NCI-H510A (cell line): ENCODE measurements around the gene NACA.
"Not testable (repeated sequence)": the region's sequence is repeated elsewhere in the genome, so short reads cannot be mapped to it uniquely, and the experiment has no call there.

ENCODE experiments used
- DNase-seq: peaks from one replicate; lab custom pipeline; 2025; lab: John Stamatoyannopoulos, UW

Gene NACA

DNA sequence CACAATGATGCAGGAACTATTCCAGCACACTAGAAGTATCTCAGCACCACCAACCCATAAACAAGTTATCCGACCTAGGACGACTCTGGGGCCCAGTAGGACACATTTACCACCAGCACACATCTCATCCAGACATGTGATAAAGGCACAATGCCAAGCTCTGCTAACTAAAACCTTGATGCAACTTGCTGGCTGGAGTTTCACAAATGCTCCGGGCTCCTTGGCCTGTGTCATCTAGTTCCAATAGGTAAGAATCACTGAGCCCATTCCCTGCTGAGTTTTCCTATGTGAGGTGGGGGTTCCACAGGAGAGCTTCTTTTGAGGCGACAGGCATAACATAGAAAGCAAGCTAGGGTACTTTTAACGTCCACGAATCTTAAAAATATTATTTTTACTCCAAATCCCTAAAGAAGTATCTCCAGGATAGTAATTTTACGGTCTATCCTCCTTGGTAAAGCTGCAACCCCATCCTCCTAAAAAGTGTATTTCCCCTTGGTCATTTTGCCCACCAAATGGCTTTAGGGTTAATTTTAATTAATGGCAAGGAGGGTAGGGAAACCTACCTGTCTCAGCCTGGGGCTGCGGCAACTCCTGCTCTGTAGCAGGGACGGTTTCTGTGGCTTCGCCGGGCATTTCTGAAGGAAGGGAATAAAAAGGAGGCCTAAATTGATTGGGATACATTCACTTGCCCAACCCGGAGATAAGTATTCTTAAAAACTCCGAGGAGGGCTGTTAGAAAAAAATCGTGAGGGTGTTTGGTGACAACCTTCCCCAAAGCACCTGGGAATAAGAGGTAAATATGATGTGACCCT is 1.0 kb downstream of the NACA start:
- no peak for DNase-seq

DNA sequence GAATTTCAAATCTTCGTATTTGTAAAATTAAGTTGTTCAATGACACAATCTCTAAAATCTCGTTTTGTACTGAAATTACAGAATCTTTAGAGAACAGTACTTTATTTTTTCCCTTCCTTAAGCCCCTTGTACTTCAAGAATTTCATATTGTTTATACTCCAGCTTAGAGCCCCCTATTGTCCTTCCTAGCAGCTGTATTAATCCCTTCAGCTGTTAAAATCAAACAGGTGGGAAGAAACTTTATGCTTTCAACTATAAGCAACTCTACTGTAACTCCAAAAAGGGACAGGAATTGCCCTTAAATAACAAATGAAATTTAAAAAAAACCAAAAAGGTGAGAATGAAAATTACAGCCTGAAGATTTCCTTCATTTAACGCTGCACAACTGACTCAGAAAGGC is 1.7 kb downstream of the NACA start:
- no peak for DNase-seq

DNA sequence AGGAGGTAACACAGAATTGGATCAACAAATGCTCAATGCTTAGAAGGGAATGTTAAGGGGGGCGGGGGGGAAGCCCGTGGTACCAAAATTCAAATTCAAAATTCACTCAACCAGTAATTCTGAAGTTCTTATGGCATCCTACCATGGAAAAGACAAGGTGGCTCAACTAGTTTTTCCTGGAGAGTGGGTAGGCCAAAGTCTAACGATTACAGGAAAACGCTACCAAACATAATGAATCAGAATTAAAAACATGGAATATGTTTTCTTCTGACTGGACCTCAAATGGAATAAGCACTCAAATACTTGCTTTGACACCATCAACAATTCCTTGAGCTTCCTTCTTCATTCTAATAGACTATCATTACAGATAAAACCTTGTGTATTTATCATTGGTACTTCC is 2.3 kb downstream of the NACA start:
- no peak for DNase-seq

DNA sequence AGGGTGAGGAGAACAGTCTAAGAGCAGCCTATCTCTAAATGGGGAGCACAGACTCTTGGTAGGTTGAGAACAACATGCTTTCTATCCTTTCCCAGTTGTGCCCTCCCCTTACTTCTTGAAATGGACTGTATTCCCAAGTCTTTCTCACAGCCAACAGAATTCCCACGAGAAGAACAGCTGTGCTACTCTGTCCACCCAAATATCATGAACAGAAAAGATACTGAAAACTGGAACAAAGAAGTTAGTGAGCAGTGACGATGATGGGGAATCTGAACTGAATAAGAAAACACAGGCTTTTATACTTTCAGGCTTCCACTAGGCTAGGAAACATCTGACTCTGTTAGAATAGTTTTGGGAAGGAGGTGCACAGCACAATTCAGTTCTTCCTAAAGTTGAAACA is 3.4 kb downstream of the NACA start:
- no peak for DNase-seq

DNA sequence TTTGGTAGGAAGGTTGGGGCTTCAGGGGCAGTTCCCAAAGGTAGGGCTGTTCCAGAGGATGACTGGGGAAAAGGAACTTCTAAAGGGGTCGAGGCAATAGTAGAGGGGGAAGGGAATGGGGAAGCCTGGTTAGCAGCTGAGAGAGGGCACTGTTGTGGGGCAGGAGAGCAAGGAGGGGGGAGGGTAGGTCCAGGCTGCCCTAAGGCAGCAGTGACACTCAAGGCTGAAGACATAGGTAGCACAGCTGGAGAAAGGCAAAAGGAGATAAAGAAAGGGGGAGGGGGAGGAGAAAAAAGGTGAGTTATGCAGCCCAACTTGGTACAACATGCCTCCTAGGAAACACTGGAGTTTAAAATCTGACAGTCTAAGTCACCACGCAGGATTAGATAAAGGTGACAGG is 3.9 kb downstream of the NACA start:
- DNase-seq: no peak

DNA sequence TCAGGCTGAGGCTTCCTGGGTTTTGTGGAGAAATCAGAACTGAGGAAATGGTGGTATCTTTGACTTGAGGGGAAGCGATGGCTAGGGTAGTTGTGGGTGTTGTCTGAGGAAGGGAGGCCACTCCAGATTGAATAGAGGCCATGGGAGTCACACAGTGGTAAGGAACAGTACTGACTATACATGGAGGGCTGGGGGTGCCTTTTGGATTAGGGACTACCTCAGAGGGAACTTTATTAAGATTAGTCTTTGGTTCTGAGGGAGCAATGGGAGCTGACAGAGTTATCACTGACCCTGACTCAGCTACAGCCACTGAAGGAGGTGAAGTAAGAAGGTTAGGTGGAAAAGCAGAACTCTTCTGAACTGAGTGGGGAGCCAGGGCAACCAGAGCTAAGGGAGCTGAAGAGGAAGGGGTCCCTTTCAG is 4.4 kb downstream of the NACA start:
- no peak for DNase-seq

DNA sequence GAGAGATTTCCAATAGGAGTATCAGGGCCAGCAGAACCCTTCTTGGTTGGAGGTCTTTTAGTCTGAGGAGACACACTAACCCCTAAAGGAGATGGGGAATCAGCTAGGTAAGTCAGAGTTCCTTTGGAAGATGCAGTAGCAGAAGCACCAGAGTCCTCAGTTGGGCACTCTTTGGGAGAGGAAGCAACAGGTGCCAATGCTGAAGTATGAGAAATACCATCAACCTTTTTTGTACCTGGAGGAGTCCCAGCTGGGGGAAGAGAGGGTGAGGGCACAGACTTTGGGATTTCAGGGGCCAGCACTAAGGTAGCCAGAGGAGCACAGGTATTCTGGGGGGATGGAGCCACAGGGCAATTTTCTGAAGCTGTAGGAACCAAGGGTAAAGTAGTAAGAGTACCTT is 6.0 kb downstream of the NACA start:
- DNase-seq: no peak

DNA sequence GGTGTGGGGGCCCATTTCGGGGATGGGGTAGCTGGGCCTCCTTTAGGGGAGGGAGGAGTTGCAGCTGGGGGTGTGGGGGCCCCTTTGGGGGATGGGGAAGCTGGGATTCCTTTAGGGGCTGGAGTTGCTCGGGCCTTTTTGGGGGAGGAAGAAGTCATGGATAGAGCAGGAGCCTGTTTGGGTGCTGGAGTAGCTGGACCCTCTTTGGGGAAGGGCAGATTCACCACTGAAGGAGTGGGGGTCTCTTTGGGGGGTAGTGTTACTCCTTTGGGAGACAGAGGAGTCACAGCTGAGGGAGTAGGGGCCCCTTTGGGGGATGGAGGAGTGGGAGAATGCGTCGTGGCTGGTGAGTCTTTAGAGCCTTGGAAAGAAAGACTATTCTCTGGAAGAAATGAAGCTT is 6.5 kb downstream of the NACA start:
- DNase-seq: no peak

DNA sequence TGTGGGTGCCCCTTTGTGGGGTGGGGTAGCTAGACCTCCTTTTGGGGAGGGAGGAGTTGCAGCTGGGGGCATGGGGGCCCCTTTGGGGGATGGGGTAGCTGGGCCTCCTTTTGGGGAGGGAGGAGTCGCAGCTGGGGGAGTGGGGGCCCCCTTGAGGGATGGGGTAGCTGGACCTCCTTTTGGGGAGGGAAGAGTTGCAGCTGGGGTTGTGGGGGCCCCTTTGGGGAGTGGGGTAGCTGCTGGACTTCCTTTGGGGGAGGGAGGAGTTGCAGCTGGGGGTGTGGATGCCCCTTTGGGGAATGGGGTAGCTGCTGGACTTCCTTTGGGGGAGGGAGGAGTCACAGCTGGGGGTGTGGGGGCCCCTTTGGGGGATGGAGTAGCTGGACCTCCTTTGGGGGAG is 7.0 kb downstream of the NACA start:
- no peak for DNase-seq

DNA sequence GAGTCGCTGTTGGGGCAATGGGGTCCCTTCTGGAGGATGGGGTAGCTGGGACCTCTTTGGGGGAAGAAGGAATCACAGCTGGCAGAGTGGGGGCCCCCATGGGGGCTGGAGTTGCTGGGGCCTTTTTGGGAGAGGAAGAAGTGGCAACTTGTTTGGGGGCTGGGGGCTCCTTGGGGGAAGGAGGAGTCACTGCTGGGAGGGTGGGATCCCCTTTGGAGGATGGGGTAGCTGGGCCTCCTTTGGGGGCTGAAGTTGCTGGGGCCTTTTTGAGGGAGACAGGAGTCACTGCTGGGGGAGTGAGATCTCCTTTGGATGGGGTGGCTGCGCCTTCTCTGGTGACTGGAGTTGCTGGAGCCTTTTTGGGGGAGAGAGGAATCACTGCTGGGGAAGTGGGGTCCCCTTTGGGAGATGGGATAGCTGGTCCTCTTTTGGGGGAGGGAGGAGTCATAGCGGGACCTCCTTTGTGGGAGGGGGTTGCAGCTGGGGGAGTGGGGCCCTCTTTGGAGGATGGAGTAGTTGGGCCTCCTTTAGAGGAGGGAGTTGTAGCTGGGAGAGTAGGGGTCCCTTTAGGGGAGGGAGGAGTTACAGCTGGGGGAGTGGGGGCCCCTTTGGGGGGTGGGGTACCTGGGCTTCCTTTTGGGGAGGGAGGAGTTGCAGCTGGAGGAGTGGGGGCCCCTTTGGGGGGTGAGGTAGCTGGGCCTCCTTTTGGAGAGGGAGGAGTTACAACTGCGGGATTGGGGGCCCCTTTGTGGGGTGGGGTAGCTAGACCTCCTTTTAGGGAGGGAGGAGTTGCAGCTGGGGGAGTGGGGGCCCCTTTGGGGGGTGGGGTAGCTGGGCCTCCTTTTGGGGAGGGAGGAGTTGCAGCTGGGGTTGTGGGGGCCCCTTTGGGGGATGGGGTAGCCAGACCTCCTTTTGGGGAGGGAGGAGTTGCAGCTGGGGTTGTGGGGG is 7.9 kb downstream of the NACA start:
- no peak for DNase-seq

DNA sequence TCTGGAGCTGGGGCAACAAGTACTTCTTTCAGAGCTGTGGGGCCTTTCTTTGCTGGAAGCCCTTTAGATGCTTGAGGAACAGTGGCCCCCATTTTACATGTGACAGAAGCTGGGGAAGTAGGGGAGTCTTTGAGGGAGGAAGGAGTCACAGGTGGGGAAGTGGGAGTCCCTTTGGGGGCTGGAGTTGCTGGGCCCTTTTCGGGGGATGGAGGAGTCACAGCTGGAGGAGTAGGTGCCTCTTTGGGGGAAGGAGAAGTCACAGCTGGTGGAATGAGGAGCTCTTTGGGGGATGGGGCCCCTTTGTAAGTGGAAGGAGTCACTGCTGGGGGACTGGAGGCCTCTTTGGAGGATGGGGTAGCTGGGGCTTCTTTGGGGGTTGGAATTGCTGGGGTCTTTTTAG is 8.6 kb downstream of the NACA start:
- no peak for DNase-seq

DNA sequence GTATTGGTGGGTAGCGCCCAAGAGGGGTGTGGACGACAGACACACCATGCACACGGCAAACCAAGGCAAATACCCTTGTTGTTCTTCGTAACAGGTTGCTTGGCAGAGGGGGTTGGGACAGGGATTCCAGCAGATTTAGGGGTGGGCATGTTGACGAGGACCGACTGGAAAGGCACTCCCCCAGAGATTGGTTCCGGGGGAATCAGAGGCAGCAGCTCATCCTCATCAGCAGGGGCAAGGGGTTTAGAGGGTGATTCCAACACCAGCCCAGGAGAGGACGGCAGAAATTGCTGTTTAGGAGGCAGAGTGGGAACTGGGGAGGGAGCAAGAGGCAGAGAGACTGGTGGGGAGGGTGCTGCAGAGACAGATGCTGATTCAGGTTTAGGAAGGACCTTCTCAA is 9.3 kb downstream of the NACA start:
- no peak for DNase-seq

DNA sequence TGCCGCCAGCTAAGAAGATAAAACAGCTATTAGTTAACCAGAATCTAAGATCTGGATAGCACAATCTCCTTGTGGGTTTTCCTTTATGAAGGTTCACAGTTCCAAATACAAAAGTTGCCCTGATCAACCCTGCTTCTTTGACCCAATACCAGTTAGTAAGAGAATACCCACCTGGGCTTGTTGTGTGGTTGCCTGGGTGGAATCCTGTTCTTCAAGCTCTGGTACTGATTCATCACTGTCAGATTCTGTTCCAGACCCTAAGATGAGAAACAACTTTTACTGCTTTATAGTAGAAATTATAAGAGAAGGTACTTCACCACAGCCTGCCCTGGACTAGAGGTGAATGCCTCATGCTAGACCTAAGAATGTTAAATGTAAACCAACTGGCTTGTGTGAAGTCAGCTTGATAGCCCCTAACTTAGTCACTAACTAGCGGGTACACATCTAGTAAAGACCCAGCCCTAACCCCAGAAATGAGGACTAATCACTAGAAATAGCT is 10.6 kb downstream of the NACA start:
- no peak for DNase-seq

DNA sequence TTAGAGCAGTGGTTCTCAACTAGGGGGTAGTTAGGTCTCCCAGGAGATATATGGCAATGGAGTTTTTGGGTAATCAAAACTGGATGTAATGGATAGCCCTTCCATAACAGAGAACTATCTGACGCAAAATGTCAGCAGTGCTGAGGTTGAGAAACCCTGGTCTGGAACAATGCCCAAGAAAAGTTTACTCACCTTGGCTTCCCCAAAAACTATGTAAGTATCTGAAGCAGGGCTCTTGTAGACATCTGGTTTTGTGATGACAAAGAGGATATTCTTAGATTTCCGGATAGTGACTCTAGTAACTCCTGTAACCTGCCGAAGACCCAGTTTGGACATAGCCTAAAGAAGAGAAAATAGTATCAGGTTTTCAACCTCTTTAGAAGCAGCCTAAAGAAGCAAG is 11.8 kb downstream of the NACA start:
- no peak for DNase-seq

DNA sequence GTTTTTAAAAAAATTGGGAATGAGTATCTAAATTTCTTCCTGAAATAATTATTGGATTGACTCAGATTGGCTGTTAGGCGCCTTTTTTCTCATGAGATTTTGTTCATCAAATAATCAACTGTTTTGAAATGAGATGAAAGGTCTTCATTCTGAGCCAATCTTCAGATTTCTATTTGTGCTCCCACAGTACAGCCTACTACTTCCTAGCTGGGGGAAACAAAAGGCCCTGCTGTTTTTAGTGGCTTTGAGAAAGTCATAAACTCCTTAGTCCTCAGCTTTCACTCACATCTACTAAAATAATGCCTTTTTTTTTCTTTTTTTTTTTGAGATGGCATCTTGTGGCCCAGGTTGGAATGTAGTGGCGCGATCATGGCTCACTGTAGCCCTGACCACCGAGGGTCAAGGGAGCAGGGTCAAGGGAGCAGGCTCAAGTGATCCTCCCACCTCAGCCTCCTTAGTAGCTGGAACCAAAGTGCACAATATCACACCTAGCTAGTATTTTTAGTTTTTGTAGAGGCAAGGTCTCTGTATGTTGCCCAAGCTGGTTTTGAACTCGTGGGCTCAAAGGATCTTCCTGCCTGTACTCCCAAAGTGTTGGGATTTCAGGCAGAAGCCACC is 15.2 kb downstream of the NACA start:
- no peak for DNase-seq

DNA sequence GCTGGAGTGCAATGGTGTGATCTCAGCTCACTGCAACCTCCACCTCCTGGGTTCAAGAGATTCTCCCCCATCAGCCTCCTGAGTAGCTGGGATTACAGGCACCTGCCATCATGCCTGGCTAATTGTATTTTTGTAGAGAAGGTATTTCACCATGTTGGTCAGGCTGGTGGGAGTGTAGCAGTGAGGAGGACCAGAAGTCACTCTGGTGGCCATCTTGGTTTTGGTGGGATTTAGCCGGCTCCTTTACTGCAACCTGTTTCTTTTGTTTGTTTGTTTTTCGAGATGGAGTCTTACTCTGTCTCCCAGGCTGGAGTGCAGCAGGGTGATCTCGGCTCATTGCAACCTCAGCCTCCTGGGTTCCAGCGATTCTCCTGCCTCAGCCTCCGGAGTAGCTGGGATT is 20.6 kb downstream of the NACA start:
- DNase-seq: not testable (repeated sequence)

DNA sequence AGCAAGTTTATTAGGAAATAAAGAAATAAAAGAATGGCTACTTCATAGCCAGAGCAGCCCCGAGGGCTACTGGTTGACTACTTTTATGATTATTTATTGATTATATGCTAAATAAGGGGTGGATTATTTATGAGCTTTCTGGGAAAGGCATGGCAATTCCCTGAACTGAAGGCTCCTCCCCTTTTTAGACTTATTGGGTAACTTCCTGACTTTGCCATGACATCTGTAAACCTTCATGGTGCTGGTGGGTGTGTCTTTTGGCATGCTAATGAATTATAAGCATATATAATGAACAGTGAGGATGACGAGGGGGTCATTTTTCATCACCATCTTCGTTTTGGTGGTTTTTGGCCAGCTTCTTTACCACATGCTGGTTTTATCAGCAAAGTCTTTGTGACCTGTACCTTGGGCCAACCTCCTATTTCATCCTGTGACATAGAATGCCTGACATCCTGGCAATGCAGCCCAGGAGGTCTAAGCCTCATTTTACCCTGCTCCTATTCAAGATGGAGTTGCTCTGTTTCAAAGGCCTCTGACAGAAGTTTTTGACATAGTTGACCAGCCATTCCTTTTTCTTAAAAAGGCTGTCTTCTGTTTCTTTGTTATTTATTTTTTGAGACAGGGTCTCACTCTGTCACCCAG is 26.0 kb downstream of the NACA start:
- DNase-seq: no peak

DNA sequence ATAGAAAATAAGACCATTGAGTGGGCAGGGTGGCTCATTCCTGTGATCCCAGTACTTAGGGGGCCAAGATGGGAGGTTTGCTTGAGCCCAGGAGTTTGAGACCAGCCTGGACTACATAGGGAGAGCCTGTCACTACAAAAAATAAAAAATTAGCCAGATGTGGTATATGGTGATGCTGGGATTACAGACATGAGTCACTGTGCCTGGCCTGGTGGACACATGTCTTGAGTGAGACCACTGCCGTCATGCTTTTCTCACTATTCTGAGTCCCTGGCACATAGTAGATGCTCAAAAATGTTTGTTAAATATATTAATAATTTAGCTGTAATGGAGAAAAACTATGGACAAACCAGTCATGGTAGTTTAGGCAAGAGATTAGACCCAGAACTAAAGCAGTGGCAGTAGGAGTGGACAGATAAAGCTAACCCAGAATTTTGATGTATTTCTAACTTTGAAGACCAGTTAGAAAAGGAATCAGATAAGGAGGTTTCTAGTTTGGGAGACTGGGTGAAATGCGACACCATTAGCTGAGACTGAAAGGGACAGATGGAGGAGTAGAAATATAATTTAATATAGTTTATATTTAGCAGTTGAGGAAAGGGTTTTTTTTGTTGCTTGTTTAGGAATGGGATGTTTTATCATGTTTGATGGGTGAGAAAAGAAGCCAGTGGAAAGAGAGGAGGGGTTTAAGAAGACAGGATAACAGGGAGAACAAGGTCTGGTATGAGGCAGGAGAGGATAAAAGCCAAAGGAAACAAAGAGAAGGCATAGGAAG is 29.6 kb downstream of the NACA start:
- DNase-seq: no peak

DNA sequence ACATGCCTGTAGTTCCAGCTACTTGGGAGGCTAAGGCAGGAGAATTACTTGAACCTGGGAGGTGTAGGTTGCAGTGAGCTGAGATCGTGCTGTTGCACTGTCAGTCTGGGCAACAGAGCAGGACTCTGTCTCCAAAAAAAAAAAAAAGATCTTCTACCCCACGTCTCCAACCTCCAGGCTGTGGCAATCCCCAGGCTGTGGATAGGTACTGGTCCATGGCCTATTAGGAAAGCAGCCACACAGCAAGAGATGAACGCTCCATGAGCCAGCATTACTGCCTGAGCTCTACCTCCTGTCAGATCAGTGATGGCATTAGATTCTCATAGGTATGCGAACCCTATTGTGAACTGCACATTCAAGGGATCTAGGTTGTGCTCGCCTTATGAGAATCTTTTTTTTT is 30.9 kb downstream of the NACA start:
- no peak for DNase-seq

DNA sequence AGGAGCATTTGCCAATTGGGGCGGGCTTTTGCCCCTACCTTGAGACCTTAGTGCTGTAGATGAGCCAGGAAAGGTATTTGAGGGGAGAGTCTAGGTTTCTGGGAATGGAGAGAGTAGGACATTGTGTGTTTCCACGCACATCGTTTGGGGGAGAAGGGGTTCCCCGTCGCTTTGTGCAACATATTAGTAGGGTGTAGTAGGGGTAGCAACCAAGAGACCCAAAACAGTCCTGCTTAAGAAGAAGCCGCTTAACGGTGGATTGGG is 36.3 kb downstream of the NACA start:
- DNase-seq: no peak

DNA sequence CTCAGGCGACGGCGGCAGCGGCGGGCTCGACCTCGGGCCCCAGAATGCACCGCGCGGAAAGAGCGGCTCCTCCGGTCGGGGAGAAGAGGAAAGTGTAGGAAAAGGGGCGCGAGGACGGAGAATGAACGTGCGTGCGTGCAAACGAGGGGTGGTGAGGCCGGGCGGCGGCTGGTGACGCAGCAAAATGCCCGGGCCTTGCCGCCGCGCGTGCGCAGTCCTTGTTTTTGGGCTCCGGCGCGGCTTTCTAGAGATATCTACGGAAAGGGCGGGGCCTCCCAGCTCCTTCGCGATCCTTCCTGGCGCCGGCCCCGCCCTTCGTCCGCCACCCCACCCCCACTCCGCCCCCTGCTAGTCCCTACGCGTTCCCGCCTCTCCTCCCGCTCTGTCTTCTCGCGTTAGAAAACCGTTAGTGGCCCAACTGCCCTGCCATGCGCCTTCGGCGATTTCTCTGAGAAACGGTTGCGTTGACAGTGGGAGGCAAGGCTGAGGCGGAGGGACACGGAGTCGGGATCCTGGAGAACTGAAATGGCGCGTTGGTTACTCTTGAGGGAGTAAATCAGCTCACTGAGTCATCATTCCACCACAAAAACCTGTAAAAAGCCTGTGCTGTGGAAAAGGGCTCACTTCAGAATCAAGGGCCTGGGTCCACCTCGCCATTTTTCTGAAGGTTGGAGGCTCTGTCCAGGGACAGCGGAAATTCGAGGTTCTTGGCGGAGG is 36.8 kb downstream of the NACA start, which contains the start of gene PTGES3:
Gene PTGES3, minus strand, starts transcription at position 156 of the 717 bp plus-strand sequence. CDS start 285 bp downstream, outside the sequence.
- DNase-seq: peak; percentile 96
